GM10266 (cell line): ENCODE data around the gene CD99L2.

Experiments
- DNase-seq: peaks from one replicate; pipeline ENCODE4 v3.0.0; 2012; ENCODE audit errors: extremely low spot score
- CTCF ChIP-seq: IDR thresholded peaks from 2 replicates; pipeline ENCODE4 v1.5.1; 2012; ENCODE audit warnings: mild to moderate bottlenecking, low read depth; ENCODE audit not compliant: control insufficient read depth, insufficient read depth; ENCODE audit errors: missing control alignments

Gene CD99L2

GRCh38 chrX:150759568-150760416, 138.7 kb downstream of the CD99L2 start:
- no peak for DNase-seq
- no peak for TF ChIP-seq CTCF

GRCh38 chrX:150757371-150757770, 141.1 kb downstream of the CD99L2 start:
- no peak for DNase-seq
- TF ChIP-seq CTCF, result no peak

GRCh38 chrX:150753968-150754367, 144.5 kb downstream of the CD99L2 start:
- DNase-seq, result no peak

GRCh38 chrX:150753357-150753756, 145.1 kb downstream of the CD99L2 start:
- no peak for TF ChIP-seq CTCF

More at GRCh38 chrX:150753968-150754367, 144.5 kb downstream of the CD99L2 start:
- TF ChIP-seq CTCF, result no peak

DNA sequence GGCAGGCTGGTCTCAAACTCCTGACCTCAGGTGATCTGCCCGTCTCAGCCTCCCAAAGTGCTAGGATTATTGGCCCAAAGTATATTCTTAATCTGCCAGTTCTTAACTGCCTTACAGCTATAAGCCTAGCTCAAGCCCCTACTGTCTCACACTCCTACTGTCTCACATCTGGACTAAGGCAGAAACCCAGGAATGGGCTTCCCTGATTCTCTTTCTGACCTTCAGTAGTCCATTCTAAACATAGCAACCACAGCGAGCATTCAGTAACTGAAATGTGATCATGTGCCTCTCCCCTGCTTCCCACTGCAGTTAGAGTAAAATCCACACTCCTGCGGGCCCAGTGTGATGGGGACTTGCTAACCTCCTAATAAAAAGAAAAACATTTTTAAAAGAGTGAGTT, 146.3 kb downstream of the CD99L2 start:
- no peak for DNase-seq
- TF ChIP-seq CTCF, result no peak

More at GRCh38 chrX:150753357-150753756, 145.1 kb downstream of the CD99L2 start:
- no peak for DNase-seq

DNA sequence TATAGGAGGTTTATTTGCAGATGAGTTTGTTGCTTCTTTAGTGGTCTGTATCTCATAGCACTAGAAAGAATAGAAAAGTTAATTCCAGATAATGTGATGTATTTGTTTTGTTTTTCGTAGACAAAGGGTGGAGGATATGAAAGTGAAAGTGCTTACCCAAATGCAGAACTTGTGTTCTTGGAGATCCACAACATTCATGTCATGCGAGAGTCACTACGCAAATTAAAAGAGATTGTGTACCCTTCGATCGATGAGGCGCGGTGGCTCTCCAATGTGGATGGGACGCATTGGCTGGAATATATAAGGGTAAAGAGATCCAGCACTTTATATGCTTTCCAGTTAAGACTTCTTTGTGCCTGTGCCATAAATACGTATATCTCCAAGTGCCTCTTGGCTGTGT, 162.0 kb downstream of the CD99L2 start:
- DNase-seq, result no peak
- TF ChIP-seq CTCF, result no peak

DNA sequence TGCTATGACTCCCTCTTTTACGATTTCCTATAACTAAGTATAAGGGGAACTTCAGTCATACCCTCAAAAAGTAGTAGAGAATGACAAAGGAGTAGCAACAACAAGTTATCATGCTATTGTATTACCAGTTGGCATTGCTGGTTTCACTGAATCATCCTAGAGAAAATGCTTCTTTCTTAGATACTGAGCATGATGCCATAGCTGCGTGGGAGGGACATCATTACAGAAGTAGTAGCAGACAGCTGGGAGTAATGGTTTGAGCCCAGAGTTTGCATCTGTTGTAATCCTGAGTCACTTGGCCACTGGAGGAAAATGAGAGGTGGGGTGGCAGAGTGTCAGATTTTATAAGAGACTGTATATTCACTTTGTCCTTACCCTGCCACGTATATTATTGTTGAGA, 166.7 kb downstream of the CD99L2 start:
- DNase-seq, result no peak
- no peak for TF ChIP-seq CTCF
